Heart left ventricle (tissue), 16 donors: ENCODE measurements around the gene FRRS1L. TPM values are rescaled to one million over a fixed set of nuclear protein-coding genes. Genes with fewer than 3 reads are reported as not detected.

Source experiments
- ATAC-seq, 4 donors: fragments of 200-7000 bp; cut with Tn5 transposase; one replicate each; pipeline ENCODE4 v1.9.1; 2020 to 2022; ENCODE audit warnings: moderate library complexity in 4 of 4, mild to moderate bottlenecking in 3 of 4, moderate number of reproducible peaks in 1 of 4
- DNase-seq, 5 donors: peaks; one replicate each; pipeline ENCODE4 v3.0.0-alpha.2; 2020
- H3K27ac ChIP-seq, 12 donors: fragments of 200-600 bp; sonication (generic) in 4 of 12; one replicate each; pipeline versions ENCODE4 v1.5.0 to v1.8.0; 2016 to 2022; ENCODE audit warnings: mild to moderate bottlenecking in 2 of 12
- H3K27me3 ChIP-seq, 9 donors: fragments of 200-600 bp; sonication (generic) in 2 of 9; one replicate each; pipeline versions ENCODE4 v1.5.1 to v1.8.0; 2016 to 2022; ENCODE audit warnings: mild to moderate bottlenecking in 3 of 9
- H3K36me3 ChIP-seq, 9 donors: fragments of 200-600 bp; sonication (generic) in 2 of 9; one replicate each; pipeline versions ENCODE4 v1.5.0 to v1.8.0; 2018 to 2022; ENCODE audit warnings: mild to moderate bottlenecking in 2 of 9
- H3K4me1 ChIP-seq, 12 donors: fragments of 200-600 bp; sonication (generic) in 4 of 12; one replicate each; pipeline versions ENCODE4 v1.5.0 to v1.8.0; 2016 to 2022; ENCODE audit warnings: mild to moderate bottlenecking in 3 of 12
- H3K4me3 ChIP-seq, 12 donors: fragments of 200-600 bp; sonication (generic) in 4 of 12; one replicate each; pipeline versions ENCODE4 v1.5.0 to v1.8.0; 2017 to 2022; ENCODE audit warnings: mild to moderate bottlenecking in 9 of 12, moderate library complexity in 4 of 12
- H3K9me3 ChIP-seq, 12 donors: fragments of 200-600 bp; sonication (generic) in 4 of 12; one replicate each; pipeline versions ENCODE4 v1.5.0 to v1.8.0; 2016 to 2022; ENCODE audit warnings: mild to moderate bottlenecking in 1 of 12
- CTCF ChIP-seq, 12 donors: fragments of 200-600 bp; sonication (generic) in 4 of 12; IDR thresholded peaks; one replicate each; pipeline versions ENCODE4 v1.5.0 to v1.8.0; 2018 to 2022; ENCODE audit warnings: antibody characterized with exemption in 12 of 12, mild to moderate bottlenecking in 5 of 12
- POLR2A ChIP-seq, 2 donors: fragments of 450-650 bp; IDR thresholded peaks; one replicate each; pipeline ENCODE4 v1.6.1; 2017; ENCODE audit warnings: antibody characterized with exemption in 2 of 2, mild to moderate bottlenecking in 2 of 2, moderate library complexity in 2 of 2
- WGBS, 4 donors: extraction: QIAGEN DNeasy Blood & Tissue Kit in 2 of 4; methylation state at CpG; one replicate each; pipeline versions ENCODE4 v1.1.5 to v1.1.7; 2013 to 2018; 5-methylcytosine and 5-hydroxymethylcytosine counted together
- intact Hi-C, 10 donors: fragments of 100-400 bp; cut with DNase I; formaldehyde crosslinking; loops; one replicate each; pipeline versions ENCODE4 v1.11.1 to v1.14.2; 2022
- polyA plus RNA-seq, 2 donors: library from polyadenylated mRNA; stranded (reverse); fragments of 200-250 nt; gene quantifications; one replicate each; pipeline ENCODE4 v1.2.3, GENCODE V29; 2013
- total RNA-seq, 9 donors: library from RNA; depleted of rRNA in 2 of 9; stranded (reverse); fragments of >200 nt in 2 of 9; fragmentation: NEBNext Ultra II Directional in 3 of 9; extraction: Animal tissue kit (Norgen Biotek cat#: 25700) in 3 of 9; gene quantifications; one replicate each; pipeline versions ENCODE4 v1.1.0 to v1.2.4, GENCODE V29; 2016 to 2023
- donor health status: ischemic (EF 13 %, LVEDD 7.1; RV severe dilation, severe dysfunction).
- donor health status: healthy with polysubstance abuse.
- donor health status: DM: no; HTN: yes; CAD: no.
- donor health status: DM: no; HTN: no; CAD: no.
- donor health status: ischemic (EF 25% LVEDD 6.9; RV normal size, moderate dysfunction).
- donor health status: ischemic (EF 25% LVEDD 5.7; RV mildly dilated, moderate dysfunction).
- donor health status: healthy.
- donor health status: DM: yes; HTN: yes; CAD: no.
- donor health status: ischemic (EF 35%, LVEDD 5.7; RV mildly dilated, moderate dysfunction).
- donor health status: nonischemic (EF 11% LVEDD 7.7; RV severe dilation, severe dysfunction).
- donor health status: DM: yes; HTN: yes; CAD: no.
- donor health status: PGD.
- donor health status: ischemic (EF 29% LVEDD 5.4; RV normal size, mild dysfunction).
- donor health status: nonischemic (EF 23%, LVEDD 6.1; RV moderate dilation, normal function).

FRRS1L gene
- total and polyA plus RNA-seq, 11 donors, result 0.04 to 2.5 (median 1.6) TPM

- H3K27ac ChIP-seq, result peak overlapping the region; percentile 51 to 89 (median 80)
- no peak for TF ChIP-seq POLR2A (IDR thresholded peaks at IDR 0.05)
- no peak for TF ChIP-seq CTCF (IDR thresholded peaks at IDR 0.05)
- no peaks in the 10 kb centered on the region for H3K9me3 ChIP-seq
- H3K27me3 ChIP-seq, result no peaks in the 10 kb centered on the region
- intact Hi-C loops, result loop anchor here in 2 of 10 donors (10.0 kb wide), 1 partner anchor 180 kb away; the partner anchor contains the start of genes ABITRAM (in 2 of the 2) and ELP1 (in 2 of the 2)
- 54 to 71% (median 59%) methylated on average over 3 of the region's 3 CpGs for WGBS, 4 donors
- no peaks in the 10 kb centered on the region for H3K36me3 ChIP-seq
- no peak overlapping the region for H3K4me3 ChIP-seq
- ATAC-seq (no peak), DNase-seq (no peak)
- peaks cover 6 to 89% (median 77%) of the 10 kb centered on the region in 12 donors for H3K4me1 ChIP-seq
Measured at GRCh38 chr9:109114670-109115069, 52.4 kb downstream of the FRRS1L start.

- Histone ChIP-seq H3K36me3 (no peaks in the 10 kb centered on the region), H3K4me1 (peaks cover 6 to 95% (median 82%) of the 10 kb centered on the region in 12 donors), H3K4me3 (peak overlapping the region in 1 of 12 donors; percentile 13), H3K9me3 (no peaks in the 10 kb centered on the region), H3K27me3 (no peaks in the 10 kb centered on the region), H3K27ac (peak overlapping the region; percentile 51 to 89 (median 80))
- intact Hi-C loops, result loop anchor here in 2 of 10 donors (10.0 kb wide), 1 partner anchor 179 kb away; the partner anchor contains the start of genes ABITRAM (in 2 of the 2) and ELP1 (in 2 of the 2)
- TF ChIP-seq POLR2A (IDR thresholded peaks at IDR 0.05) (no peak), CTCF (IDR thresholded peaks at IDR 0.05) (no peak)
- 75 to 82% (median 79%) methylated on average over 12 of the region's 12 CpGs for WGBS, 4 donors
- DNase-seq (no peak), ATAC-seq (peak; percentile 12 to 53 (median 30))
Measured at GRCh38 chr9:109113892-109114609, 53.0 kb downstream of the FRRS1L start.

GRCh38 chr9:109113254-109113653 lies 53.8 kb downstream of the FRRS1L start:
- ATAC-seq (no peak), DNase-seq (no peak)
- Histone ChIP-seq H3K27ac (peak overlapping the region; percentile 7 to 89 (median 80)), H3K36me3 (no peaks in the 10 kb centered on the region), H3K27me3 (no peaks in the 10 kb centered on the region), H3K4me3 (no peak overlapping the region), H3K4me1 (peaks cover 6 to 97% (median 87%) of the 10 kb centered on the region in 12 donors), H3K9me3 (no peaks in the 10 kb centered on the region)
- intact Hi-C loops, result loop anchor here in 2 of 10 donors (10.0 kb wide), 1 partner anchor 178 kb away; the partner anchor contains the start of genes ABITRAM (in 2 of the 2) and ELP1 (in 2 of the 2)
- 43 to 56% (median 49%) methylated on average over 3 of the region's 3 CpGs for WGBS, 4 donors
- no peak for TF ChIP-seq POLR2A (IDR thresholded peaks at IDR 0.05)
- no peak for TF ChIP-seq CTCF (IDR thresholded peaks at IDR 0.05)

GRCh38 chr9:109110329-109111021 lies 56.6 kb downstream of the FRRS1L start:
- TF ChIP-seq CTCF (IDR thresholded peaks at IDR 0.05) (no peak), POLR2A (IDR thresholded peaks at IDR 0.05) (no peak)
- DNase-seq (no peak), ATAC-seq (peak in 3 of 4 donors; percentile 52 to 72 (median 64))
- Histone ChIP-seq H3K9me3 (no peaks in the 10 kb centered on the region), H3K4me1 (peaks cover 4 to 85% (median 75%) of the 10 kb centered on the region in 12 donors), H3K27me3 (no peaks in the 10 kb centered on the region), H3K4me3 (peak overlapping the region in 5 of 12 donors; percentile 0 to 17 (median 13)), H3K27ac (peak overlapping the region; percentile 49 to 89 (median 80)), H3K36me3 (peaks cover 0 to 8% (median 3%) of the 10 kb centered on the region in 9 donors)
- intact Hi-C loops, result loop anchor here in 2 of 10 donors (10.0 kb wide), 1 partner anchor 176 kb away; the partner anchor contains the start of genes ABITRAM (in 2 of the 2) and ELP1 (in 2 of the 2)
- WGBS, 4 donors, result 19 to 37% (median 24%) methylated on average over 5 of the region's 5 CpGs
